C4-2B (cell line): ENCODE measurements around the gene SNAI3.

Experiments
- CTCF ChIP-seq: fragments of 450-650 bp; conservative IDR thresholded peaks from 2 replicates; pipeline ENCODE4 v1.5.1; 2017; ENCODE audit warnings: mild to moderate bottlenecking
- ZFX ChIP-seq: fragments of 450-650 bp; IDR thresholded peaks from 2 replicates; pipeline ENCODE4 v1.6.1; 2017

GRCh38 chr16:88724855-88725555 is 38.7 kb upstream of the SNAI3 start:
- TF ChIP-seq CTCF (no peak), ZFX (no peak)
